SU-DHL-6 (cell line): Measurements from ENCODE around the gene B3GNT2.

ENCODE experiments used
- EZH2phosphoT487 ChIP-seq: fragments of 200-600 bp; sonication (generic), shearing (Covaris generic); conservative IDR thresholded peaks from 2 replicates; pipeline ENCODE4 v1.6.1; 2018; ENCODE audit warnings: mild to moderate bottlenecking, antibody characterized with exemption, low read length, moderate library complexity, mixed read lengths
- TF ChIP-seq, protein P1 (sequence below): fragments of 200-600 bp; sonication (generic); IDR thresholded peaks from one replicate; pipeline ENCODE4 v1.5.1; 2017; ENCODE audit warnings: antibody characterized with exemption, mild to moderate bottlenecking, low read length, moderate library complexity; ENCODE audit not compliant: insufficient read depth, poor library complexity, severe bottlenecking

DNA sequence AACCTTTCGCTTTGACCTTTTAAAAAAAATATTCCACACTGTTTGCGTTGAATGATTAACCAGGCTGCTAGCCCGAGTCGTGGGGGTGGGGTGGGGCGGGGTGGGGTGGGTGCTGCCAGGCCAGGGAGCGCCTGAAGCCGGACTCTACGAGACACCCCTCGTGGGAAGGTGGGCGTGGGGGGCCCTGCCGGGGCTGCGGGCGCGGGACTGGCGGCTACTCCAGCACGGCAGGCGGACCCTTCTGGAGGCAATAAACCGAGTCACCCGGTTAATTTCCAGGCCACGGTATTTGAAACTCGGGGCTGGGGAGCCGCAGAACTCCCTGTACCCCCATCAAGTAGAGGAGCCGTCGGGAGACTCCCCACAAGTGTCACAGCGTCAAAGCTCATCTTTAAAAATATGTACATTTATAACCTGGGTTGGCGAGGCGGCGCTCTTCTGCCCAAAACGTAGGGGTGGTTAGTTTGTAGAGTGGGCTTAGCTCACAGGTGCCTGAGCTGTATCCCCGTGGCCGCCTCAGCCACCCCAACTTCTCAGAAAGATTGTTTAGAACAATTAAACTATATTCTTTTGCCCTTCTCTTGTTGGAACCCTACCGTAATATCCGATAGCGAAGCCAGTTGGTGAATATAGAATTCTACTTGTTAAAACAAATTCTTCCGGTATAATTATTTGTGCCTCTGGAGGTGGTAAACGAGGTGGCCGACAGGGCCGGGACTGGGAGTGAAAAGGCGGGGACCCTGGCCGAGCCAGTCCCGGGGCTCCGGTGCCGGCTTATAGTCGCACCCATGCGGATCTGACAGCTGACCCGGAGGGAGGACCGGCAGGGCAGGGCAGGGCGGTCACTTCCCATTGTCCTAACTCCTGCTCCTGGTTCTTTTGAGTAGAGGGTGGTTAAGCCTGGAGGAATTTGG, 1.4 kb downstream of the B3GNT2 start:
- TF ChIP-seq, protein P1, sequence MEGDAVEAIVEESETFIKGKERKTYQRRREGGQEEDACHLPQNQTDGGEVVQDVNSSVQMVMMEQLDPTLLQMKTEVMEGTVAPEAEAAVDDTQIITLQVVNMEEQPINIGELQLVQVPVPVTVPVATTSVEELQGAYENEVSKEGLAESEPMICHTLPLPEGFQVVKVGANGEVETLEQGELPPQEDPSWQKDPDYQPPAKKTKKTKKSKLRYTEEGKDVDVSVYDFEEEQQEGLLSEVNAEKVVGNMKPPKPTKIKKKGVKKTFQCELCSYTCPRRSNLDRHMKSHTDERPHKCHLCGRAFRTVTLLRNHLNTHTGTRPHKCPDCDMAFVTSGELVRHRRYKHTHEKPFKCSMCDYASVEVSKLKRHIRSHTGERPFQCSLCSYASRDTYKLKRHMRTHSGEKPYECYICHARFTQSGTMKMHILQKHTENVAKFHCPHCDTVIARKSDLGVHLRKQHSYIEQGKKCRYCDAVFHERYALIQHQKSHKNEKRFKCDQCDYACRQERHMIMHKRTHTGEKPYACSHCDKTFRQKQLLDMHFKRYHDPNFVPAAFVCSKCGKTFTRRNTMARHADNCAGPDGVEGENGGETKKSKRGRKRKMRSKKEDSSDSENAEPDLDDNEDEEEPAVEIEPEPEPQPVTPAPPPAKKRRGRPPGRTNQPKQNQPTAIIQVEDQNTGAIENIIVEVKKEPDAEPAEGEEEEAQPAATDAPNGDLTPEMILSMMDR = peak; percentile 19
- TF ChIP-seq EZH2phosphoT487 = no peak
